ENCODE measurements around the gene EPN2. TPM values are rescaled to one million over a fixed set of nuclear protein-coding genes. Genes with fewer than 3 reads are reported as not detected.
"Not testable (repeated sequence)": the region's sequence is repeated elsewhere in the genome, so short reads cannot be mapped to it uniquely, and the experiment has no call there.

EPN2 gene
- total RNA-seq: 29.9 TPM in 2 replicates

- DNase-seq (ENCODE audit: low read depth): not testable (repeated sequence)
Measured at GRCh38 chr17:19237139-19237388, at the start of gene EPN2. Gene EPN2, plus strand, starts transcription at chr17:19237366. Its CDS starts 45,754 bp downstream, at chr17:19283120.

DNA sequence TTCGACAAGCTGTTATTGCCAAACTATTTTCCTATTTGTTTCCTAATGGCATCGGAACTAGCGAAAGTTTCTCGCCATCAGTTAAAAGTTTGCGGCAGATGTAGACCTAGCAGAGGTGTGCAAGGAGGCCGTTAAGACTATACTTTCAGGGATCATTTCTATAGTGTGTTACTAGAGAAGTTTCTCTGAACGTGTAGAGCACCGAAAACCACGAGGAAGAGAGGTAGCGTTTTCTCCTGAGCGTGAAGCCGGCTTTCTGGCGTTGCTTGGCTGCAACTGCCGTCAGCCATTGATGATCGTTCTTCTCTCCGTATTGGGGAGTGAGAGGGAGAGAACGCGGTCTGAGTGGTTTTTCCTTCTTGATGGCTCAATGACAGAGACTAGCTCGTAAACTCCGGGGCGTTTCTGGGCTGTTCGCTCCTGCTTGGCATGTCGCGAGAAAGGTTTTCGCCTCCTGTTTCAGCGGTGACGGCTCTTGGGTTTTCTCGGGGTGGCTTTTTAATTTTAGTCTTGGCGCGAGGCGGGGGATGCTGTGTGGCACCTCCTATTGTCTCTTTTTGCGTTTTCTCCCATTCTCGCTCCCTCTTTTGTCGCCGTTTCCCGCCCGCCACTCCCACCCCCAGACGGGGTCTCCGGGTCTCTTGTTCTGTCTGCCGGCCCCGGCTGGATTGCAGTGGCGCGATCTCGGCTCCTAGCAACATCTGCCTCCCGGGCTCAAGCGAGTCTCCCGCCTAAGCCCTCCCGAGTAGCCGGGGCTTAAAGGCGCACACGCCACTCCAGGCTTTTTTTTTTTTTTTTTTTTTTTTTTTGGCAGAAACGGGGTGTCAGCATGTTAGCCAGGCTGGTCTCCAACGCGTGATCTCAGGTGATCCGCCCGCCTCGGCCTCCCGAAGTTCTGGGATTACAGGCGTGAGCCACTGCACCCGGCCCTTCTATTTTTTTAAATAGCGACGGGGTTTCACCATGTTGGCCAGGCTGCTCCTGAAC is 49.0 kb upstream of the EPN2 start:
- not testable (repeated sequence) for DNase-seq (ENCODE audit: low read depth)

GRCh38 chr17:19188870-19189708 is 48.1 kb upstream of the EPN2 start:
- not testable (repeated sequence) for DNase-seq (ENCODE audit: low read depth)

DNA sequence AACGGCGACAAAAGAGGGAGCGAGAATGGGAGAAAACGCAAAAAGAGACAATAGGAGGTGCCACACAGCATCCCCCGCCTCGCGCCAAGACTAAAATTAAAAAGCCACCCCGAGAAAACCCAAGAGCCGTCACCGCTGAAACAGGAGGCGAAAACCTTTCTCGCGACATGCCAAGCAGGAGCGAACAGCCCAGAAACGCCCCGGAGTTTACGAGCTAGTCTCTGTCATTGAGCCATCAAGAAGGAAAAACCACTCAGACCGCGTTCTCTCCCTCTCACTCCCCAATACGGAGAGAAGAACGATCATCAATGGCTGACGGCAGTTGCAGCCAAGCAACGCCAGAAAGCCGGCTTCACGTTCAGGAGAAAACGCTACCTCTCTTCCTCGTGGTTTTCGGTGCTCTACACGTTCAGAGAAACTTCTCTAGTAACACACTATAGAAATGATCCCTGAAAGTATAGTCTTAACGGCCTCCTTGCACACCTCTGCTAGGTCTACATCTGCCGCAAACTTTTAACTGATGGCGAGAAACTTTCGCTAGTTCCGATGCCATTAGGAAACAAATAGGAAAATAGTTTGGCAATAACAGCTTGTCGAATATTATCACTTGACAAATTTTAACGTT is 47.3 kb upstream of the EPN2 start:
- DNase-seq (ENCODE audit: low read depth): not testable (repeated sequence)

- not testable (repeated sequence) for DNase-seq (ENCODE audit: low read depth)
Measured at GRCh38 chr17:19196382-19197204, 40.6 kb upstream of the EPN2 start.

- DNase-seq (ENCODE audit: low read depth): not testable (repeated sequence)
Measured at GRCh38 chr17:19202448-19202847, 34.7 kb upstream of the EPN2 start.

DNA sequence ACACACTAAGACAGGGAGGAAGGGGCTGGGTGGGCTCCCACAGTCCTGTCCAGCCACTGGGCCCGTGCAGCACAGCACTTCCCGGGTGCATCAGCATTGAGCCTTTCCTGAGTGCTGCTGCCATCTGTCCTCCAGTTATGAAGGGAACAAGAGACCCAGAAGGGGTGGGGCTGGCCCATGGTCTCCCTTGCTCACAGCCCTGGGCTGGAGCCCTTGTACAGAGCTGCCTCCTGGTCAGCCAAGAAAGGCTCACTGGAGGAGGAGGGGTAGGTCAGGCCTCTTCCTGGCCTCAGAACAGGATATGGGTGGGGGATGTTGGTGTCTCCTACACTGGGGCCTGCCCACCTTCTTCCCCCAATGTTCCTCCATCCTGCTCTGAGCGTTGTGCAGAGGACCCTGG is 33.7 kb upstream of the EPN2 start:
- not testable (repeated sequence) for DNase-seq (ENCODE audit: low read depth)

DNA sequence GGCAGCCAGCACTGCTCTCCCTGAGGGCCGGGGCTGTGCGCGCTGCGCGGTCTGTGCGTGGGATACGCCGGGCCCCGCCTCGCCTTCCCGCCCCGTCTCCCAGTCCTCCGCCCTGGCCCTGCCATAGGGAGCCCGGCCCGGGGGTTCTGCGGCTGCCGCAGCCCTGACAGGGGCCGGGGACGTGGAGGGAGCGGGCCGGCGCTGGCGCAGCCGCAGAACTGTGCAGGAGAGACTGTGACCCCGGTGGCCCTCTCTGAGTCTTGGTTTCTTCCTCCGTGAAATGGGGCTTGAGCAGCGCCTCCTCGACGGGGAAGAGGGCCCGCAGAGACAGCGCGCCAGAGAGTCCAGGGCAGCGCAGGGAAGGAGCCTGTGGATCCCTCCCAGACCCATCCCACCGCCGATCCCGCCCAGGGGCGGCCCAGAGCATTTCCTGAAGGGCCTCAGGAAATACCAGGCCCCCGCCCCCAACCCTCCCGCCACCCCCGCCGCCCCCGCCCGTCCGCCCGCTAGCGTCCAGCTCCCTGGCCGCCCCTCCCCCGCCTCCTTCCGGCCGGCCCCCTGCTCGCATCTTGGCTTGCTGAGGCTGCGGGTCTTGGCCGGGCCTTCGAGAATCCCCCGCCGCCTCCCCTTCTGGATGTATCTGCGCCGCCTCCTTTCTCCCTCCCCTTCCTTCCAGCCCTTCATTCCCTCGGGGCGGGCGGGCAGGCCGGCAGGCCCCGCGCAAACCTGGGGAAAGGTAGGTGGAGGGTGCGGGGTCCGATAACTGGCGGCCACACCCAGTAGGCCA is 21.9 kb upstream of the EPN2 start:
- DNase-seq (ENCODE audit: low read depth): not testable (repeated sequence)

GRCh38 chr17:19216148-19216926 is 20.8 kb upstream of the EPN2 start:
- DNase-seq (ENCODE audit: low read depth): not testable (repeated sequence)

- DNase-seq (ENCODE audit: low read depth): not testable (repeated sequence)
Measured at GRCh38 chr17:19218914-19219313, 18.3 kb upstream of the EPN2 start.

DNA sequence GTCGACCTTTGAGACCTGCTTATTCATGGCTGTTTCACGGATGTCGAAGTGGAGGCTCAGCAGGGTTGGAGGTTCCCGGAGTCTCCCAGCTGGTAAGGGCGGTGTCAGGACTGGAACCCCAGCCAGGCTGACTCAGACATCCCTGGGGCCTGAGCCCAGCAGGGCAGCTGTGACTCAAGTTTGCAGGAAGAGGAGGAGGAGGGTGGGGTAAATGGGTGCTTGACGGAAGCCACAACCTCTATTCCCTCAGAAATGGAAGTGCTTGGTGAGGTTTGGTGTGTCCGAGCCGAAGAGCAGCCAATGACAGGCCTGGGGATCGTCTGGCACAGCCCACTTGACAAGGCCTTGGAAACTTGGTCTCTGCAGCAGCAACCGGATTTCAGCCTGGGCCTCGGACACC is 17.8 kb upstream of the EPN2 start:
- not testable (repeated sequence) for DNase-seq (ENCODE audit: low read depth)

DNA sequence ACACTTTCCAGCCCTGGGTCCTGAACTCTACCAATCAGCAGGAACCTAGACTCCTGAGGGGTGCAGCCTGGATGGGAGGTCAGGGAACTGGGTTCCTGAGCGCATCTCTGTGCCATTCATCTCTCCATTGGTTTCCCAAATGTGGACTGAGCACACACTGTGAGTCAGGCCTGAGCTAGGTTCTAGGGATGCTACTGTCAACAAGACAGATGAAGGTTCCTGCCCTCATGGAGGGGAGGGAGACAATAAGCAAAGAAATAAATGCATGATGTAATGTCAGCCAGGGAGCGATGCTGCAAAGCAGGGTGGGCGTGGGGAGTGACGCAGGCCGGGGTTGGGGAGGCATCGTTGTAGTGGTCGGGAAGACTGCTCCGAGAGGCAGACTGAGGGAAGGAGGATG is 17.0 kb upstream of the EPN2 start:
- DNase-seq (ENCODE audit: low read depth): not testable (repeated sequence)

GRCh38 chr17:19226610-19227588 is 10.3 kb upstream of the EPN2 start:
- DNase-seq (ENCODE audit: low read depth): not testable (repeated sequence)

GRCh38 chr17:19234676-19235075 is 2.5 kb upstream of the EPN2 start:
- DNase-seq (ENCODE audit: low read depth): not testable (repeated sequence)

- DNase-seq (ENCODE audit: low read depth): not testable (repeated sequence)
Measured at GRCh38 chr17:19236351-19237138, 621 bp upstream of the EPN2 start.

GRCh38 chr17:19237389-19238166 is 412 bp downstream of the EPN2 start:
- DNase-seq (ENCODE audit: low read depth): no peak

DNA sequence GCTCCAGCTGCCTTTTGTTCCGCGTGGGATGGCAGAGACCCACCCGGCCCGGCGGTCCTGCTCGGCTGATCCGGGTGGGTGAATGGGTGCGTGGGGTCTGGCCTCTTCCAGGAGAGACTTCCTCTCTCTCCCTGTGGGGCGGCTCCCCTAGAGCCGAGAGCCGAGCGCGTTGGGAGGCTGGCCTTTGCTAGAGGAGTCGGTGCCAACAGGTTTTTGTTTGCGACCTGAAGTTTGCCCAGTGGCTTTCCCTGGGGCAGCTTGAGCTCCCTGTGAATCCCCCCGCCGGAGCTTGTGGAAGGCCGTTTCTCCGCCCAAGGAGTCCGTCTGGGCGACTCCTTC is 970 bp downstream of the EPN2 start:
- DNase-seq (ENCODE audit: low read depth): no peak
